Prostate gland (tissue), 2 donors: ENCODE data around the gene KCNK1. TPM values are rescaled to one million over a fixed set of nuclear protein-coding genes. Genes with fewer than 3 reads are reported as not detected.

Source experiments
- DNase-seq: peaks from one replicate; pipeline ENCODE4 v3.0.0-alpha.2; 2019; ENCODE audit warnings: low spot score
- H3K27ac ChIP-seq, 2 donors: fragments of 200-600 bp; sonication (generic); 2 replicates each; pipeline ENCODE4 v1.5.1; 2017 to 2019
- H3K27me3 ChIP-seq: fragments of 200-600 bp; sonication (generic); replicated peaks from 2 replicates; pipeline ENCODE4 v1.5.1; 2019; ENCODE audit not compliant: insufficient read depth
- H3K36me3 ChIP-seq, 2 donors: fragments of 200-600 bp; sonication (generic); 1 replicate in 1 of 2; 2 replicates in 1 of 2; pipeline versions ENCODE4 v1.5.1 to v1.8.1; 2017 to 2019
- H3K4me1 ChIP-seq: fragments of 200-600 bp; sonication (generic); replicated peaks from 2 replicates; pipeline ENCODE4 v1.5.1; 2019
- H3K4me3 ChIP-seq, 2 donors: fragments of 200-600 bp; sonication (generic); 2 replicates each; pipeline ENCODE4 v1.5.1; 2017 to 2019
- H3K9me3 ChIP-seq: fragments of 200-600 bp; sonication (generic); 2 replicates; pipeline ENCODE4 v1.5.1; 2017
- POLR2A ChIP-seq: fragments of 450-650 bp; IDR thresholded peaks from one replicate; pipeline ENCODE4 v1.6.1; 2016; ENCODE audit warnings: antibody characterized with exemption, mild to moderate bottlenecking
- POLR2AphosphoS5 ChIP-seq: sonication (generic); formaldehyde crosslinking; IDR thresholded peaks from one replicate; pipeline ENCODE4 v1.6.1; 2017; ENCODE audit warnings: antibody characterized with exemption
- whole genome bisulfite sequencing: methylation state at CpG from one replicate; pipeline ENCODE4 v1.1.5; 2018; 5-methylcytosine and 5-hydroxymethylcytosine counted together
- intact Hi-C: fragments of 100-400 bp; cut with DNase I; formaldehyde crosslinking; loops from one replicate; pipeline ENCODE4 v1.14.2; 2022
- microRNA-seq: library from miRNA; unstranded; fragments of <30 nt; microRNA quantifications from one replicate; pipeline ENCODE4, GENCODE V29; 2016
- small RNA-seq, 2 donors: library from RNA; depleted of rRNA; stranded (forward); fragments of <200 nt; gene quantifications; one replicate each; pipeline ENCODE3, GENCODE V24; 2016
- total RNA-seq, 2 donors: library from RNA; depleted of rRNA; stranded (reverse); fragments of >200 nt; gene quantifications; one replicate each; pipeline ENCODE4 v1.1.0, GENCODE V29; 2016
- TF ChIP-seq, protein P1 (sequence below), 4 experiments: fragments of 200-600 bp in 2 of 4; fragments of 450-650 bp in 2 of 4; sonication (generic) in 2 of 4; IDR thresholded peaks; 1 replicate in 3 of 4; 2 replicates in 1 of 4; pipeline ENCODE4 v1.5.1; 2016 to 2019; ENCODE audit warnings: antibody characterized with exemption in 4 of 4, mild to moderate bottlenecking in 2 of 4, moderate library complexity in 2 of 4

Gene KCNK1
- total RNA-seq, 2 donors from 2014 or later = 4.0 to 9.7 TPM

DNA sequence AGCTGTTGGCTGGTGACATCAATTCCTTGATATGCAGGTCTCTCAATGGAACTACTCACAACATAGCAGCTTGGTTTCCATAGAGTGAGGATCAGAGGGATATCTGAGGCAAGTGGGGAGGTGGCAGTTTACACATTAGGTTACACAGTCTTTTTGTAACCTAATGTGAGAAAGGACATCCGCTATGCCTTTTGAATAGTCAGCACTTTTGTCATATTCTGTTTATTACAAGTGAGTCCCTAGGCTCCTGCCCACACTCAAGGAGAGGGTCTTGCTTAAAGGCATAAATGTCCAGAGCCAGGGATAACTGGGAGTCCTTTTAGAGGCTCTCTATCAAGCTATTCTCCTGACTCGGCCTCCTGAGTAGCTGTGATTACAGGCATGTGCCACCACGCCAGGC lies 104.2 kb downstream of the KCNK1 start:
- 94% methylated on average over 3 of the region's 3 CpGs for WGBS
- H3K27ac ChIP-seq = no peak overlapping the region
- no peak for DNase-seq

DNA sequence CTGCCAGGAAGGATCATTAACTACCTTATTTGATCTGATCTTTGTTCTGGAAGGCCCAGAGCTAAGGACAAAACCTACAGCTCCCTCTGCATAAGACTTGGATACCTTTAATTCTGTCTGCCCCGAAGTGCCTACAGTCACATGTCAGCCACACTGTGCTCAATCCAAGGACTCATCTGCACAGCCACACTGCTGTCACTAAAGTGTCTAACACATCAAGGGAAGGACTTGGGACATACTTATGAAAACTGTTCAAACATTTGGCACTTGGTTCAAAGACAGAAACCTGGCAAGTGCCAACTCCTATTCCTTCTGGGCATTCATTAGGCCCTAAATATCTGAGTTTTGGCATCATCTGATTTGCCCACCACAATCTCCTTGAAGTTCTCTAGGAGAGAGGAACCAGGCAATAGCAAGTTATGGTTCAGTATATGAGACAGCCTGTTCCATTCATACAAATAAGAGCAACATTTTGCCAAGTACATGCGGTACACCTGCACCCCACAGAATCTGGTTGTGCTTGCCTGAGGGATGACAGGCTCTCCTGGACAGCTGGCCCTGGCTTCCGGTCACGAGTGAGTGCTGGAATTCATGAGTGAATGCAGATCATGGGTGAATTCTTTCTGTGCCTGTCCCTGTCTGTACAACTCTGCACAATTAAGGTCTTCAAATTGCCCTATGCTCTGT lies 105.9 kb downstream of the KCNK1 start:
- intact Hi-C loops = no loop called here
- 43% methylated on average over 4 of the region's 4 CpGs for WGBS

More for the DNA sequence above, 104.2 kb downstream of the KCNK1 start:
- no peaks in the 10 kb centered on the region for H3K36me3 ChIP-seq
- no peak for TF ChIP-seq POLR2A
- TF ChIP-seq, protein P1, sequence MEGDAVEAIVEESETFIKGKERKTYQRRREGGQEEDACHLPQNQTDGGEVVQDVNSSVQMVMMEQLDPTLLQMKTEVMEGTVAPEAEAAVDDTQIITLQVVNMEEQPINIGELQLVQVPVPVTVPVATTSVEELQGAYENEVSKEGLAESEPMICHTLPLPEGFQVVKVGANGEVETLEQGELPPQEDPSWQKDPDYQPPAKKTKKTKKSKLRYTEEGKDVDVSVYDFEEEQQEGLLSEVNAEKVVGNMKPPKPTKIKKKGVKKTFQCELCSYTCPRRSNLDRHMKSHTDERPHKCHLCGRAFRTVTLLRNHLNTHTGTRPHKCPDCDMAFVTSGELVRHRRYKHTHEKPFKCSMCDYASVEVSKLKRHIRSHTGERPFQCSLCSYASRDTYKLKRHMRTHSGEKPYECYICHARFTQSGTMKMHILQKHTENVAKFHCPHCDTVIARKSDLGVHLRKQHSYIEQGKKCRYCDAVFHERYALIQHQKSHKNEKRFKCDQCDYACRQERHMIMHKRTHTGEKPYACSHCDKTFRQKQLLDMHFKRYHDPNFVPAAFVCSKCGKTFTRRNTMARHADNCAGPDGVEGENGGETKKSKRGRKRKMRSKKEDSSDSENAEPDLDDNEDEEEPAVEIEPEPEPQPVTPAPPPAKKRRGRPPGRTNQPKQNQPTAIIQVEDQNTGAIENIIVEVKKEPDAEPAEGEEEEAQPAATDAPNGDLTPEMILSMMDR (IDR thresholded peaks at IDR 0.05) = no peak
- no peak for TF ChIP-seq POLR2AphosphoS5
- H3K4me1 ChIP-seq = no peaks in the 10 kb centered on the region
- H3K27me3 ChIP-seq = no peaks in the 10 kb centered on the region
- H3K9me3 ChIP-seq = no peaks in the 10 kb centered on the region
- intact Hi-C loops = no loop called here
- no peak overlapping the region for H3K4me3 ChIP-seq

DNA sequence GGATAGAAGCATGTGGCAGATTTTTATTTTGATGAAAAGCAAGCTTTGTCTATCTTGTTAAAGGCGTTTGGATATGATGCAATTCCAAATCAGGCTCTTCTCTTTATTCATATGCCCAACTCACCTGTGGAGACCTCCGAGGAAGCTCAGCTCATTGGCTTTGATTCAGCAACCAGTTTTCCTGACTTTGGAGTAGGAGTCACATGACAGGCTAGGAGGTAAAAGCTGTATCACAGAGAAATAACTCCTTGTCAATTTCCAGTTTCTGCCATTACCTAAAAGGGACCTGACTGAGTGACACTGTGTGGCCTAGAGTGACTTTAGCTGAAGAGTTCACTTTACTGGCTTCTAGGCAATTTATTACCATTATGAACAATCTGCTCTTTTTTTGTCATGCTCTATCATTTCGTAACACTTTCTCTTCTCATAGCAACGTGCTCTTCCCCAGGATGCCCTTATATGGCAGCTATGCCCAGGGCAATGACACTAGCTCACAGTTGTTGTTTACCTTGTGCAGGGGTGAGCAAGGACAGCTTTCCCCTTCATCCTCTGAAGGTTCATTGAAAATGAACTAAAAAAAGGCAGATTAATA lies 107.2 kb downstream of the KCNK1 start:
- TF ChIP-seq, protein P1 (IDR thresholded peaks at IDR 0.05) = no peak
- TF ChIP-seq POLR2A (no peak), POLR2AphosphoS5 (no peak)
- Histone ChIP-seq H3K4me3 (no peak overlapping the region), H3K27ac (no peak overlapping the region), H3K4me1 (no peaks in the 10 kb centered on the region), H3K9me3 (no peaks in the 10 kb centered on the region), H3K27me3 (no peaks in the 10 kb centered on the region), H3K36me3 (no peaks in the 10 kb centered on the region)
- DNase-seq = no peak
- intact Hi-C loops = no loop called here
- 48% methylated on average over 4 of the region's 4 CpGs for WGBS

More for the DNA sequence above, 105.9 kb downstream of the KCNK1 start:
- no peak overlapping the region for H3K27ac ChIP-seq
- no peak for DNase-seq
- no peaks in the 10 kb centered on the region for H3K36me3 ChIP-seq
- H3K4me3 ChIP-seq = no peak overlapping the region
- TF ChIP-seq, protein P1 (IDR thresholded peaks at IDR 0.05) = no peak
- TF ChIP-seq POLR2A = no peak
- TF ChIP-seq POLR2AphosphoS5 = no peak
- H3K27me3 ChIP-seq = no peaks in the 10 kb centered on the region
- no peaks in the 10 kb centered on the region for H3K4me1 ChIP-seq
- H3K9me3 ChIP-seq = no peaks in the 10 kb centered on the region

Small RNA genes lying within 50 kb of the gene (microRNA-seq; reads per million reads assigned to microRNA genes)
- not detected for gene MIR4427

Small RNA genes lying within 50 kb of the gene (small RNA-seq; reads per million reads assigned to genes)
- 0 reads per million in 2 donors for gene MIR4427
